GM18858 (cell line): ENCODE measurements around the gene PRLHR.

Experiments
- ATAC-seq: cut with Tn5 transposase; IDR thresholded peaks from one replicate; pipeline ENCODE4 v1.9.1; 2021; ENCODE audit not compliant: unreplicated experiment

PRLHR gene

GRCh38 chr10:118587881-118588651 lies 7.4 kb downstream of the PRLHR start:
- ATAC-seq = no peak

- ATAC-seq = no peak
These were observed 8.5 kb downstream of the PRLHR start for GRCh38 chr10:118586911-118587310.

GRCh38 chr10:118585794-118586193 lies 9.7 kb downstream of the PRLHR start:
- ATAC-seq = no peak

GRCh38 chr10:118585234-118585633 lies 10.2 kb downstream of the PRLHR start:
- no peak for ATAC-seq

GRCh38 chr10:118584181-118584954 lies 11.1 kb downstream of the PRLHR start:
- no peak for ATAC-seq

- no peak for ATAC-seq
These were observed 11.8 kb downstream of the PRLHR start for GRCh38 chr10:118583611-118584010.

- ATAC-seq = no peak
These were observed 12.9 kb downstream of the PRLHR start for GRCh38 chr10:118582511-118582910.

- no peak for ATAC-seq
These were observed 14.1 kb downstream of the PRLHR start for GRCh38 chr10:118581340-118581739.

- ATAC-seq = no peak
These were observed 14.7 kb downstream of the PRLHR start for GRCh38 chr10:118580702-118581101.

GRCh38 chr10:118573512-118573911 lies 21.9 kb downstream of the PRLHR start:
- no peak for ATAC-seq

- ATAC-seq = no peak
These were observed 23.0 kb downstream of the PRLHR start for GRCh38 chr10:118572256-118573041.

- ATAC-seq = no peak
These were observed 24.3 kb downstream of the PRLHR start for GRCh38 chr10:118571123-118571522.

GRCh38 chr10:118570591-118570990 lies 24.9 kb downstream of the PRLHR start:
- ATAC-seq = no peak

GRCh38 chr10:118569882-118570252 lies 25.6 kb downstream of the PRLHR start:
- ATAC-seq = no peak

- ATAC-seq = no peak
These were observed 26.1 kb downstream of the PRLHR start for GRCh38 chr10:118569241-118569881.

- no peak for ATAC-seq
These were observed 27.1 kb downstream of the PRLHR start for GRCh38 chr10:118568327-118568848.

GRCh38 chr10:118567701-118568248 lies 27.7 kb downstream of the PRLHR start:
- ATAC-seq = no peak

- ATAC-seq = no peak
These were observed 28.5 kb downstream of the PRLHR start for GRCh38 chr10:118566911-118567310.

- no peak for ATAC-seq
These were observed 30.0 kb downstream of the PRLHR start for GRCh38 chr10:118565301-118566075.

GRCh38 chr10:118564652-118565051 lies 30.8 kb downstream of the PRLHR start:
- ATAC-seq = no peak
